Testis (tissue), 2 donors: ENCODE results near the gene GPR176.

Experiments used
- CTCF ChIP-seq, 3 experiments: fragments of 450-650 bp in 2 of 3; fragments of 200-600 bp in 1 of 3; sonication (generic) in 1 of 3; IDR thresholded peaks; one replicate each; pipeline ENCODE4 v1.5.1; 2016 to 2019; ENCODE audit warnings: antibody characterized with exemption in 3 of 3, mild to moderate bottlenecking in 2 of 3, moderate library complexity in 1 of 3
- POLR2A ChIP-seq: fragments of 450-650 bp; IDR thresholded peaks from one replicate; pipeline ENCODE4 v1.6.1; 2017; ENCODE audit warnings: antibody characterized with exemption, mild to moderate bottlenecking, moderate library complexity

GRCh38 chr15:39793923-39794322 lies 126.1 kb downstream of the GPR176 start:
- TF ChIP-seq POLR2A (no peak), CTCF (IDR thresholded peaks at IDR 0.05) (no peak)
